Measurements from ENCODE around the gene SAMD4B. TPM values are rescaled to one million over a fixed set of nuclear protein-coding genes. Genes with fewer than 3 reads are reported as not detected.
"Not testable (repeated sequence)": the region's sequence is repeated elsewhere in the genome, so short reads cannot be mapped to it uniquely, and the experiment has no call there.

SAMD4B gene
- total and polyA plus RNA-seq, 12 donors = 35.5 to 92.8 (median 49.8) TPM

DNA sequence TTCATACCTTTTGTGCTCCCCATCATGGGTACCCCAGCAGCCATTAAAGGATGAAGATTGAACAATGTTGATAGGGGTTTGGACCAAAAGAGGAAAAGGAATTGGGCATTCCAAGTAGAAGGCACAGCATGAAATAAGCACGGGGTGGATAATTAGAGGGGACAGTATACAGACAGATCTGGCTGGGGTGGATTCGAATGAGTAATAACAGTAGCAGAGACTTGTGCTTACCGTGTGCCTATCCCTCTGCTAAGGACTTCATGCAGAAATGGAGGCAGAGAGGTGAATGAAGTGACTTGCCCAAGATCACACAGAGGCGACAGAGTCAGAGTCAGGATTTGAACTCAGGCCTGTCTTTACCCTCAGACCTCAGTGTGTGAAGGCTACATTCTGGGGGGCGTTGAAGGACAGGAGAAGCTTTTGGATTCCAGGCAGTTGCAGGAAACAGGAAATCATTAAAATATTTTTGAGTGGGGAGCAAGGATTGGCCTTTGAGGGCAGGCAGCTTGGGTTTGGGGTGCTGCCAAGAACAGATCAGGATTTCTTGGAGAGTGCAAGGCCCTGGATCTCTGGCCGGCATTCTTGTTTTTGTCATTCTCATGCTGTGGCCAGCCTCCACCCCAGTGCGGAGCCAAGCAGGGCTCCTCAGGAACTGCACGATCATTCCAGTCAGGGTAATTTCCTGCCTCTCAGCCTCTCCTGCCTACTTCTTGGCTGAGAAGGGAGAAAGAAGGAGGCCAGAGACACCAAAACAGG, 30.0 kb downstream of the SAMD4B start:
- 31 to 33% methylated on average over 8 of the region's 8 CpGs for WGBS, 2 donors
- TF ChIP-seq, protein P1, sequence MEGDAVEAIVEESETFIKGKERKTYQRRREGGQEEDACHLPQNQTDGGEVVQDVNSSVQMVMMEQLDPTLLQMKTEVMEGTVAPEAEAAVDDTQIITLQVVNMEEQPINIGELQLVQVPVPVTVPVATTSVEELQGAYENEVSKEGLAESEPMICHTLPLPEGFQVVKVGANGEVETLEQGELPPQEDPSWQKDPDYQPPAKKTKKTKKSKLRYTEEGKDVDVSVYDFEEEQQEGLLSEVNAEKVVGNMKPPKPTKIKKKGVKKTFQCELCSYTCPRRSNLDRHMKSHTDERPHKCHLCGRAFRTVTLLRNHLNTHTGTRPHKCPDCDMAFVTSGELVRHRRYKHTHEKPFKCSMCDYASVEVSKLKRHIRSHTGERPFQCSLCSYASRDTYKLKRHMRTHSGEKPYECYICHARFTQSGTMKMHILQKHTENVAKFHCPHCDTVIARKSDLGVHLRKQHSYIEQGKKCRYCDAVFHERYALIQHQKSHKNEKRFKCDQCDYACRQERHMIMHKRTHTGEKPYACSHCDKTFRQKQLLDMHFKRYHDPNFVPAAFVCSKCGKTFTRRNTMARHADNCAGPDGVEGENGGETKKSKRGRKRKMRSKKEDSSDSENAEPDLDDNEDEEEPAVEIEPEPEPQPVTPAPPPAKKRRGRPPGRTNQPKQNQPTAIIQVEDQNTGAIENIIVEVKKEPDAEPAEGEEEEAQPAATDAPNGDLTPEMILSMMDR (IDR thresholded peaks at IDR 0.05) = no peak
- no peaks in the 10 kb centered on the region for H3K27me3 ChIP-seq
- H3K4me1 ChIP-seq = peaks cover 8 to 26% (median 21%) of the 10 kb centered on the region in 9 donors
- peak overlapping the region; percentile 83 to 93 (median 88) for H3K27ac ChIP-seq
- intact Hi-C loops (cut with DNase I) = no loop called here
- H3K36me3 ChIP-seq = peaks cover 6 to 99% (median 35%) of the 10 kb centered on the region in 9 donors
- H3K4me3 ChIP-seq = peak overlapping the region in 1 of 10 donors; percentile 9
- DNase-seq (peak; percentile 70 to 86), ATAC-seq (peak; percentile 90 to 96 (median 95))
- no peaks in the 10 kb centered on the region for H3K9me3 ChIP-seq

DNA sequence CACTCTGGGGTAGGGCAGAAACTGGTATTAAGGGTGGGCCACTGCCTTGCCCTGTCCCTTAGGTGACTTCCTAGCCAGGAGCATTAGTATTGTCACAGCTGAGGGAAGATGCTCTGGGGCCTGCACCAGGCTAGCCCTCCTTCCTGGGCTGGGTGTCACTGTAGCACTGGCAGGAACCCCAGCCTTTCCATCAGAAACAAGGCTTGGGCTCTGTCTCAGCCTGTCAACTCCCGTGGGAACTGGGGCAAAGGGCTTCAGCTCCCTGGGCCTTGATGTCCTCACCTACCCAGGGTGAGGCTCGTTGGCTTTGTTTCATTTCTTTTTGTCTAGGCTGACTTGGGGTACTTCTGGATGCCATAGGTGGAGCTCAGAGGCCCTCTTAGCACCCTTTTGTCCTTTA, 30.7 kb downstream of the SAMD4B start:
- peaks cover 6 to 100% (median 42%) of the 10 kb centered on the region in 9 donors for H3K36me3 ChIP-seq
- intact Hi-C loops (cut with DNase I) = no loop called here
- H3K9me3 ChIP-seq = no peaks in the 10 kb centered on the region
- H3K4me3 ChIP-seq = peak overlapping the region in 1 of 10 donors; percentile 9
- 32 to 38% methylated on average over 2 of the region's 2 CpGs for WGBS, 2 donors
- H3K4me1 ChIP-seq = peaks cover 8 to 26% (median 21%) of the 10 kb centered on the region in 9 donors
- ATAC-seq = peak; percentile 21 to 46 (median 38)
- H3K27ac ChIP-seq = peak overlapping the region; percentile 83 to 93 (median 88)
- DNase-seq = no peak
- TF ChIP-seq, protein P1 (IDR thresholded peaks at IDR 0.05) = no peak
- H3K27me3 ChIP-seq = no peaks in the 10 kb centered on the region

DNA sequence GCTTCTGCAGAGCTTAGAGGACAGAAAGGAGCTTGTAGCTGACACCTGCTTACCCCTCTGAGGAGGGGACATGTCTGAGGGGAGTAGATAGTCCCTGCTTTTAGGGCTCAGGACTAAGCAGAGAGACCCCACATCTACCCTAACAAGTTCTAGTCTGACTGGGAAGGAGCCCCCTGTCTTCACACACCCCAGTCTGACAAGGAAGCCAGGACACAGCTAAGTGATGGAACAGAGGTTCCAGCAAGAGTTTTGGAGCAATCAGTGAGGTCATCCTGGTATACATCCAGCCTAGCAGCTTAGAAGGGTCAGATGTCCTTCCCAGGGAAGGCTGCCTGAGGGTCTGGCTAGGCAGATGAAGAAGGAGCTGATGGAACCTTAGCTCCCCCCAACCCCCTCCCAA, 33.7 kb downstream of the SAMD4B start:
- ATAC-seq (no peak), DNase-seq (no peak)
- H3K27me3 ChIP-seq = no peaks in the 10 kb centered on the region
- H3K4me1 ChIP-seq = peaks cover 8 to 26% (median 21%) of the 10 kb centered on the region in 9 donors
- no peak overlapping the region for H3K4me3 ChIP-seq
- TF ChIP-seq, protein P1 (IDR thresholded peaks at IDR 0.05) = no peak
- no peak overlapping the region for H3K27ac ChIP-seq
- H3K9me3 ChIP-seq = no peaks in the 10 kb centered on the region
- intact Hi-C loops (cut with DNase I) = no loop called here
- peaks cover 5 to 100% (median 57%) of the 10 kb centered on the region in 9 donors for H3K36me3 ChIP-seq

DNA sequence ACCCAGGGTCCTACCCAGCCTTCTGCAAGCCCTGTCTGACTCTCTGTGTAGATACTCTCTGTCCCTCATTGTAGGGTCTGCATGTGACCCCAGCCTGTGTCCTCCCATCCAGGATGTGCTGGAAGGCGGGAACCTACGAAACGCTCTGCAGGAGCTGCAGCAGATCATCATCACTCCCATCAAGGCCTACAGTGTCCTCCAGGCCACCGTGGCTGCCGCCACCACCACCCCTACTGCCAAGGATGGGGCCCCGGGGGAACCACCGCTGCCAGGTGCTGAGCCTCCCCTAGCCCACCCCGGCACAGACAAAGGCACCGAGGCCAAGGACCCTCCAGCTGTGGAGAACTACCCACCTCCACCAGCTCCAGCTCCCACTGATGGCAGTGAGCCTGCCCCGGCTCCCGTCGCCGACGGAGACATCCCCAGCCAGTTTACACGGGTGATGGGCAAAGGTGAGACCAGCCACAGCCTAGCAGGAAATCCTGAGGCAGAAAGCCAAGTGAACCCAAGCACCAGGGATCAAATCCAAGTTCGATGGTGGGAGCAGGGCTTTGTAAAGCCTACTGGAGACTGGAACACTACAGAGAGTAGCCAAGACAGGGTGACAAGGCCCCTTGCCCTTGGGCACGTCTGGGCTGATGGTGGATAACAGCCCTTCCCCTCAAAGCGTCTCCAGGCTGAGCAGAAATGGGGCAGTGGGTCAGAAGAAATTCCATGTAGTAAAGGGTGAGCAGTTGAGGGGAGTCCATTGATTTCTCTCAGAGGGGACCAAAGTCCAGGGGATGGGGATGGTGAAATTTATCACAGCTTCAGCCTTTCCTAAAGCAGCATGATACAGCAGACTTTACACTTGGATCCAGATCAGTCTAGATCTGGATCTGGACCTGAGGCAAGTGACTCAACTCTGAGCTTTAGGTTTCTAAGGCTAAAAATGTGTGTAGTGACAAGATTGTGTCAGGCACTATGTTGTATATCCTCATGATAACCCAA, 35.4 kb downstream of the SAMD4B start:
- Histone ChIP-seq H3K27me3 (no peaks in the 10 kb centered on the region), H3K36me3 (peaks cover 8 to 100% (median 70%) of the 10 kb centered on the region in 9 donors), H3K4me3 (no peak overlapping the region), H3K4me1 (peaks cover 6 to 15% (median 10%) of the 10 kb centered on the region in 9 donors), H3K9me3 (no peaks in the 10 kb centered on the region), H3K27ac (no peak overlapping the region)
- DNase-seq (no peak), ATAC-seq (no peak)
- TF ChIP-seq, protein P1 (IDR thresholded peaks at IDR 0.05) = no peak
- intact Hi-C loops (cut with DNase I) = no loop called here
- 84 to 85% methylated on average over 18 of the region's 18 CpGs for WGBS, 2 donors

DNA sequence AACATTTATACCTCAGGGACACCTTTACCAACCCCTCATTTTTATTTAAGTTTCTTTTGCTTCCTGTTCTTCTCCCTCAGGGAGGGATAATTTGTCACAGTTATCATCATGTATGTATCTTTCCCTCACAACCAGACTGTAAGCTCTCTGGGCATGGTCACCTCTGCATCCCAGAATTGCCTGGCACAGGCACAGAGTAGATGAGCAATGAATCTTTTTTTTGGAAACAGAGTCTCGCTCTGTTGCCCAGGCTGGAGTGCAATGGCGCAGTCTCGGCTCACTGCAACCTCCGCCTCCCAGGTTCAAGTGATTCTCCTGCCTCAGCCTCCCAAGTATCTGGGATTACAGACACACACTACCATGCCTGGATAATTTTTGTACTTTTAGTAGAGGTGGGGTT, 37.1 kb downstream of the SAMD4B start:
- H3K36me3 ChIP-seq = peaks cover 8 to 100% (median 87%) of the 10 kb centered on the region in 9 donors
- H3K27me3 ChIP-seq; ATAC-seq; intact Hi-C loops (cut with DNase I); DNase-seq; H3K4me3 ChIP-seq; H3K27ac ChIP-seq; H3K9me3 ChIP-seq; H3K4me1 ChIP-seq: not testable (repeated sequence)
- 96 to 100% methylated on average over 4 of the region's 4 CpGs for WGBS, 2 donors

Measured in heart right ventricle (tissue), 16 donors.